HG02938 (cell line): ENCODE results near the gene NAA11.

Source experiments
- ATAC-seq: cut with Tn5 transposase; IDR thresholded peaks from one replicate; pipeline ENCODE4 v1.9.1; 2021; ENCODE audit warnings: mild to moderate bottlenecking, moderate library complexity; ENCODE audit not compliant: unreplicated experiment

The NAA11 gene

GRCh38 chr4:79325864-79326328 lies at the start of gene NAA11:
Gene NAA11, minus strand, starts transcription at chr4:79326061. Its CDS starts 184 bp downstream, at chr4:79325877.
- no peak for ATAC-seq

- ATAC-seq = no peak
Observed at GRCh38 chr4:79370026-79370425, 44.2 kb upstream of the NAA11 start.

- ATAC-seq = no peak
Observed at GRCh38 chr4:79367096-79367495, 41.2 kb upstream of the NAA11 start.

- no peak for ATAC-seq
Observed at GRCh38 chr4:79366422-79366821, 40.6 kb upstream of the NAA11 start.

- ATAC-seq = no peak
Observed at GRCh38 chr4:79364061-79364460, 38.2 kb upstream of the NAA11 start.

- no peak for ATAC-seq
Observed at GRCh38 chr4:79362626-79363025, 36.8 kb upstream of the NAA11 start.

- ATAC-seq = no peak
Observed at GRCh38 chr4:79360006-79360405, 34.1 kb upstream of the NAA11 start.

GRCh38 chr4:79358438-79358837 lies 32.6 kb upstream of the NAA11 start:
- no peak for ATAC-seq

GRCh38 chr4:79357365-79357764 lies 31.5 kb upstream of the NAA11 start:
- no peak for ATAC-seq

GRCh38 chr4:79353075-79353474 lies 27.2 kb upstream of the NAA11 start:
- ATAC-seq = no peak

- ATAC-seq = no peak
Observed at GRCh38 chr4:79348405-79348804, 22.5 kb upstream of the NAA11 start.

- ATAC-seq = no peak
Observed at GRCh38 chr4:79341893-79342653, 16.2 kb upstream of the NAA11 start.

GRCh38 chr4:79340568-79340967 lies 14.7 kb upstream of the NAA11 start:
- ATAC-seq = no peak

- ATAC-seq = no peak
Observed at GRCh38 chr4:79338148-79338547, 12.3 kb upstream of the NAA11 start.

- no peak for ATAC-seq
Observed at GRCh38 chr4:79334783-79335182, 8.9 kb upstream of the NAA11 start.

- ATAC-seq = no peak
Observed at GRCh38 chr4:79334341-79334740, 8.5 kb upstream of the NAA11 start.

GRCh38 chr4:79331126-79331876 lies 5.4 kb upstream of the NAA11 start:
- no peak for ATAC-seq

- no peak for ATAC-seq
Observed at GRCh38 chr4:79330720-79331119, 4.9 kb upstream of the NAA11 start.

- ATAC-seq = no peak
Observed at GRCh38 chr4:79325436-79325835, 425 bp downstream of the NAA11 start.

- ATAC-seq = no peak
Observed at GRCh38 chr4:79319975-79320374, 5.9 kb downstream of the NAA11 start.

GRCh38 chr4:79317711-79318110 lies 8.2 kb downstream of the NAA11 start:
- ATAC-seq = no peak

- no peak for ATAC-seq
Observed at GRCh38 chr4:79315891-79316290, 10.0 kb downstream of the NAA11 start.
